SK-N-SH treated with all-trans-retinoic acid at 6 μM for 48 hours (cell line): Measurements from ENCODE around the gene LTBP1.

Experiments
- CSRNP3 ChIP-seq: fragments of 250-450 bp; sonication (Bioruptor Pico); IDR thresholded peaks from 2 replicates; pipeline ENCODE4 v1.5.1; 2021; ENCODE audit warnings: mild to moderate bottlenecking, moderate library complexity
- ZNF70 ChIP-seq: fragments of 450-650 bp; formaldehyde crosslinking; IDR thresholded peaks from 2 replicates; pipeline ENCODE4 v1.5.0; 2020; ENCODE audit warnings: mild to moderate bottlenecking, moderate library complexity

GRCh38 chr2:33258387-33258786, 311.6 kb downstream of the LTBP1 start:
- TF ChIP-seq CSRNP3 (CRISPR knock-in tag) (no peak), ZNF70 (CRISPR knock-in tag) (no peak)
